Spleen (tissue), 3 donors: Measurements from ENCODE around the gene C3orf52.

Experiments used
- POLR2A ChIP-seq, 3 donors: fragments of 450-650 bp; IDR thresholded peaks; one replicate each; pipeline ENCODE4 v1.5.1; 2017; ENCODE audit warnings: antibody characterized with exemption in 3 of 3, mild to moderate bottlenecking in 1 of 3
- POLR2AphosphoS5 ChIP-seq, 3 donors: sonication (generic); formaldehyde crosslinking; IDR thresholded peaks; one replicate each; pipeline ENCODE4 v1.5.1; 2017; ENCODE audit warnings: antibody characterized with exemption in 3 of 3

- TF ChIP-seq POLR2A (IDR thresholded peaks at IDR 0.05) (no peak), POLR2AphosphoS5 (IDR thresholded peaks at IDR 0.05) (no peak)
These were observed 43.3 kb upstream of the C3orf52 start for GRCh38 chr3:112042842-112043280.
